ENCODE data around the gene SGTA. TPM values are rescaled to one million over a fixed set of nuclear protein-coding genes. Genes with fewer than 3 reads are reported as not detected.

SGTA gene
- polyA plus RNA-seq, 3 donors: 21.6 to 35.4 (median 22.0) TPM

DNA sequence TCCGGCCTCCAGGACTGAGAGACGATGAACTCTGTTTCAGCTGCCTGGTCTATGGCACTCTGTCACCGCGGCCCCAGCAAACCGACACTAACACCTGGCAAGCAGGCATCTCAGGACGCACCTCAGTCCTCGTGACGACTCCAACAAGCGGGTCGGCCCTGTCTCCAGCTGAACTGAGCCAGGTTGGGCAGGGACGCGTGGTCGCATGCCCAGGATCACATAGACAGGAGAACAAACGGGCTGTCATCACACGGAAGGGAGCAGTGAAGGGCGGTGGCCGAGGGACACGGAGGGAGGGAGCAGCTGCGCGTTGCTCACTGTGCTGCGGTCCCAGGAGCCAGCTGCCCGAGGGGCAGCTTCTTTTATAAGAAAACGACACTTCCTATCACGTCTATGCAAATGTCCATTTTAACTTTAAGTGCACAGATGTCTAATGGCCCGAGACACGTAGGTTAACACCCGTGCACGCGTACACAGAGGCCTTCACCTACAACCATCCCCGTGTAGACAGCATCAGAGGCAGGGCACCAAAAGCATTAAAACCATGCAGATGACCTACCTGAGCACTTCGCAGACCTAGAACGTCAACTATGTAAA, 8.9 kb downstream of the SGTA start:
- Mint-ChIP-seq H3K9me3 (peaks cover 0 to 1% (median 0%) of the 10 kb centered on the region in 7 donors), H3K27ac (peak overlapping the region in 6 of 7 donors; percentile 73 to 99 (median 98)), H3K4me1 (peaks cover 30% of the 10 kb centered on the region), H3K4me3 (no peak overlapping the region), H3K27me3 (ENCODE audit: low read depth in 3 of 3) (peaks cover 0 to 2% (median 2%) of the 10 kb centered on the region in 3 donors), H3K36me3 (peaks cover 15 to 38% of the 10 kb centered on the region in 2 donors)
- Histone ChIP-seq H3K4me2 (replicated peaks; ENCODE audit: extremely low read depth, low read length, poor library complexity, severe bottlenecking) (no peak overlapping the region), H3K9ac (ENCODE audit: insufficient read depth, low read length, poor library complexity, severe bottlenecking) (no peak overlapping the region), H3K4me3 (replicated peaks in 1 of 3; ENCODE audit: low read depth in 2 of 3, low read length in 3 of 3) (no peak overlapping the region), H4K20me1 (ENCODE audit: insufficient read depth, low read length) (peaks cover 48% of the 10 kb centered on the region), H3K9me3 (replicated peaks in 1 of 2; ENCODE audit: control insufficient read depth in 1 of 2, insufficient read depth in 1 of 2, low read length in 2 of 2) (no peaks in the 10 kb centered on the region), H3K4me1 (ENCODE audit: control insufficient read depth in 1 of 2, insufficient read depth in 2 of 2, low read length in 2 of 2) (peaks cover 34 to 38% of the 10 kb centered on the region in 2 donors), H3K27me3 (ENCODE audit: control insufficient read depth in 2 of 2, insufficient read depth in 2 of 2, low read length in 2 of 2) (no peaks in the 10 kb centered on the region), H3K79me2 (ENCODE audit: insufficient read depth, low read length) (peaks cover 84% of the 10 kb centered on the region), H3K27ac (ENCODE audit: low read depth in 1 of 2, low read length in 2 of 2) (peak overlapping the region; percentile 90 to 98), H3K36me3 (replicated peaks in 1 of 2; ENCODE audit: control insufficient read depth in 1 of 2, insufficient read depth in 2 of 2, low read length in 2 of 2) (peaks cover under 1 to 20% of the 10 kb centered on the region in 2 donors), H2AFZ (ENCODE audit: insufficient read depth, low read depth, low read length, poor library complexity, severe bottlenecking) (no peak overlapping the region)
- intact Hi-C loops (cut with micrococcal nuclease): no loop called here
- TF ChIP-seq, protein P1, sequence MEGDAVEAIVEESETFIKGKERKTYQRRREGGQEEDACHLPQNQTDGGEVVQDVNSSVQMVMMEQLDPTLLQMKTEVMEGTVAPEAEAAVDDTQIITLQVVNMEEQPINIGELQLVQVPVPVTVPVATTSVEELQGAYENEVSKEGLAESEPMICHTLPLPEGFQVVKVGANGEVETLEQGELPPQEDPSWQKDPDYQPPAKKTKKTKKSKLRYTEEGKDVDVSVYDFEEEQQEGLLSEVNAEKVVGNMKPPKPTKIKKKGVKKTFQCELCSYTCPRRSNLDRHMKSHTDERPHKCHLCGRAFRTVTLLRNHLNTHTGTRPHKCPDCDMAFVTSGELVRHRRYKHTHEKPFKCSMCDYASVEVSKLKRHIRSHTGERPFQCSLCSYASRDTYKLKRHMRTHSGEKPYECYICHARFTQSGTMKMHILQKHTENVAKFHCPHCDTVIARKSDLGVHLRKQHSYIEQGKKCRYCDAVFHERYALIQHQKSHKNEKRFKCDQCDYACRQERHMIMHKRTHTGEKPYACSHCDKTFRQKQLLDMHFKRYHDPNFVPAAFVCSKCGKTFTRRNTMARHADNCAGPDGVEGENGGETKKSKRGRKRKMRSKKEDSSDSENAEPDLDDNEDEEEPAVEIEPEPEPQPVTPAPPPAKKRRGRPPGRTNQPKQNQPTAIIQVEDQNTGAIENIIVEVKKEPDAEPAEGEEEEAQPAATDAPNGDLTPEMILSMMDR (IDR thresholded peaks at IDR 0.05): no peak
- no peak for DNase-seq
- WGBS (ENCODE audit: insufficient coverage): 95% methylated on average over 32 of the region's 32 CpGs

GRCh38 chr19:2771786-2772674, 11.0 kb downstream of the SGTA start:
- WGBS (ENCODE audit: insufficient coverage): 94% methylated on average over 27 of the region's 29 CpGs
- Histone ChIP-seq H3K9ac (ENCODE audit: insufficient read depth, low read length, poor library complexity, severe bottlenecking) (no peak overlapping the region), H3K4me1 (ENCODE audit: control insufficient read depth in 1 of 2, insufficient read depth in 2 of 2, low read length in 2 of 2) (peaks cover 34 to 38% of the 10 kb centered on the region in 2 donors), H3K4me2 (replicated peaks; ENCODE audit: extremely low read depth, low read length, poor library complexity, severe bottlenecking) (no peak overlapping the region), H3K27ac (ENCODE audit: low read depth in 1 of 2, low read length in 2 of 2) (peak overlapping the region in 1 of 2 donors; percentile 1), H2AFZ (ENCODE audit: insufficient read depth, low read depth, low read length, poor library complexity, severe bottlenecking) (no peak overlapping the region), H3K36me3 (replicated peaks in 1 of 2; ENCODE audit: control insufficient read depth in 1 of 2, insufficient read depth in 2 of 2, low read length in 2 of 2) (peaks cover 22 to 31% of the 10 kb centered on the region in 2 donors), H3K27me3 (ENCODE audit: control insufficient read depth in 2 of 2, insufficient read depth in 2 of 2, low read length in 2 of 2) (no peaks in the 10 kb centered on the region), H3K79me2 (ENCODE audit: insufficient read depth, low read length) (peaks cover 71% of the 10 kb centered on the region), H3K9me3 (replicated peaks in 1 of 2; ENCODE audit: control insufficient read depth in 1 of 2, insufficient read depth in 1 of 2, low read length in 2 of 2) (no peaks in the 10 kb centered on the region), H3K4me3 (replicated peaks in 1 of 3; ENCODE audit: low read depth in 2 of 3, low read length in 3 of 3) (no peak overlapping the region), H4K20me1 (ENCODE audit: insufficient read depth, low read length) (peaks cover 51% of the 10 kb centered on the region)
- peaks cover 14 to 33% of the 10 kb centered on the region in 2 donors for H3K36me3 Mint-ChIP-seq
- H3K4me1 Mint-ChIP-seq: peaks cover 30% of the 10 kb centered on the region
- H3K27me3 Mint-ChIP-seq (ENCODE audit: low read depth in 3 of 3): peaks cover 0 to 2% (median 2%) of the 10 kb centered on the region in 3 donors
- intact Hi-C loops (cut with micrococcal nuclease): no loop called here
- peak overlapping the region in 5 of 7 donors; percentile 14 to 65 (median 58) for H3K27ac Mint-ChIP-seq
- H3K9me3 Mint-ChIP-seq: peaks cover 0 to 2% (median 0%) of the 10 kb centered on the region in 7 donors
- TF ChIP-seq, protein P1 (IDR thresholded peaks at IDR 0.05): no peak
- no peak overlapping the region for H3K4me3 Mint-ChIP-seq
- no peak for DNase-seq
